Cardiac fibroblast (primary cell): ENCODE measurements around the gene BRD3.

ENCODE experiments used
- DNase-seq, 2 donors: peaks; one replicate each; pipeline versions ENCODE4 v3.0.0 to v3.0.0-alpha.2; 2010; ENCODE audit warnings: low read depth in 2 of 2
- H3K4me3 ChIP-seq, 2 donors: replicated peaks in 1 of 2; 1 replicate in 1 of 2; 2 replicates in 1 of 2; pipeline ENCODE4 v1.5.1; 2011; ENCODE audit warnings: low read depth in 2 of 2, low read length in 2 of 2, mild to moderate bottlenecking in 2 of 2, moderate library complexity in 1 of 2
- TF ChIP-seq, protein P1 (sequence below): IDR thresholded peaks from one replicate; pipeline ENCODE4 v1.5.1; 2011; ENCODE audit warnings: low read depth, mild to moderate bottlenecking, low read length, inconsistent platforms

BRD3 gene

DNA sequence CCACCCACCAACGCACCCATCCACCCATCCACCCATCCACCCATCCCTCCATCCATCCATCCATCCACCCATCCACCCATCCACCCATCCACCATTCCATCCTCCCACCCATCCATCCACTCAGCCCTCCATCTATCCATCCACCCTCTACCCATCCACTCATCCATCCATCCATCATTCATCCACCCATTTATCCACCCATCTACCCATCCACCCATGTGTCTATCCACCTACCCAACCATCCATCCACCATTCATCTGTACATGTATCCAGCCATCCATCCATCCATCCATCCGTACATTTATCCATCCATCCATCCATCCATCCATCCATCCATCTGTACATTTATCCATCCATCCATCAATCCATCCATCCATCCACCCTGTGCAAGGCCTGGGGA lies 64.6 kb downstream of the BRD3 start:
- TF ChIP-seq, protein P1, sequence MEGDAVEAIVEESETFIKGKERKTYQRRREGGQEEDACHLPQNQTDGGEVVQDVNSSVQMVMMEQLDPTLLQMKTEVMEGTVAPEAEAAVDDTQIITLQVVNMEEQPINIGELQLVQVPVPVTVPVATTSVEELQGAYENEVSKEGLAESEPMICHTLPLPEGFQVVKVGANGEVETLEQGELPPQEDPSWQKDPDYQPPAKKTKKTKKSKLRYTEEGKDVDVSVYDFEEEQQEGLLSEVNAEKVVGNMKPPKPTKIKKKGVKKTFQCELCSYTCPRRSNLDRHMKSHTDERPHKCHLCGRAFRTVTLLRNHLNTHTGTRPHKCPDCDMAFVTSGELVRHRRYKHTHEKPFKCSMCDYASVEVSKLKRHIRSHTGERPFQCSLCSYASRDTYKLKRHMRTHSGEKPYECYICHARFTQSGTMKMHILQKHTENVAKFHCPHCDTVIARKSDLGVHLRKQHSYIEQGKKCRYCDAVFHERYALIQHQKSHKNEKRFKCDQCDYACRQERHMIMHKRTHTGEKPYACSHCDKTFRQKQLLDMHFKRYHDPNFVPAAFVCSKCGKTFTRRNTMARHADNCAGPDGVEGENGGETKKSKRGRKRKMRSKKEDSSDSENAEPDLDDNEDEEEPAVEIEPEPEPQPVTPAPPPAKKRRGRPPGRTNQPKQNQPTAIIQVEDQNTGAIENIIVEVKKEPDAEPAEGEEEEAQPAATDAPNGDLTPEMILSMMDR: no peak
- no peak overlapping the region for H3K4me3 ChIP-seq
- no peak for DNase-seq

DNA sequence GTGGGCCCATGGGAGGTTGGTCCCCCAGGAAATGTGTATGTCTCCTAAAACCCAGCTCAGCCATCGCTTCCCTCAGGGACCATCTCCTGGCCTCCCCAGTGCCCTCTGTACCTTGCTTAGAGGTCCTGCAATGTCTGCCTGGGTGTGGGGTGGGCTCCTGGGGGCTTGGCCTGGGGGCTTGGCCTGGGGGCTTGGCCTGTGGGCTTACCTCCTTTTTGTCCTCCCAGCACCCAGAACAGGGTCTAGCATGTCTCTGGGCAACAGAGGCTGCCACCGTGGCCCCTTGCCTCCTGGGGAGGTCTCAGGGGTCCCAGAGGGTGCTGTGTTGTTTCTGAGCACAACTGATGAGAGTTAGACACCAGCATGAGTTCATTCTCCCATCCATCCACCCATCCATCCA lies 65.0 kb downstream of the BRD3 start:
- TF ChIP-seq, protein P1: no peak
- DNase-seq: no peak
- no peak overlapping the region for H3K4me3 ChIP-seq

DNA sequence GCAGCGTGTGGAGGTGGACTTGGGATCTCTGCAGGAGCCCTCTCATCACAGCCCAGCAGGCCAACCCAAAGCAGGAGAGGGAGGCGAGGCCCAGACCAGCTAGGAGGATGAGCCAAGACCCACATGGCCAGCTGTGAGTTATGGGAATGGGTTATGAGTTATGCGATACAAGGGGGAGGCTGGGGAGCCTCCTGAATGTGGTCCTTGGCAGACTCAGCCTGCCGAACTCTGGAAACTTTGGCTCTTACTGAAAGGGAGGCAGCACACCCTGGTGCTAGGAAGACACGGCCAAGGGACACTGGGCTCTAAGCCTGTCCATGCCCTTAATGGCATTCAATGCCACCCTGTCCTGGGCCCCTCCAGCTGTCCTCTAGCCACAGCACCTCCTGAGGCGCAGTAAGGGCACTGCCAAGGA lies 68.0 kb downstream of the BRD3 start:
- TF ChIP-seq, protein P1: no peak
- peak in 1 of 2 donors; percentile 22 for DNase-seq
- no peak overlapping the region for H3K4me3 ChIP-seq

DNA sequence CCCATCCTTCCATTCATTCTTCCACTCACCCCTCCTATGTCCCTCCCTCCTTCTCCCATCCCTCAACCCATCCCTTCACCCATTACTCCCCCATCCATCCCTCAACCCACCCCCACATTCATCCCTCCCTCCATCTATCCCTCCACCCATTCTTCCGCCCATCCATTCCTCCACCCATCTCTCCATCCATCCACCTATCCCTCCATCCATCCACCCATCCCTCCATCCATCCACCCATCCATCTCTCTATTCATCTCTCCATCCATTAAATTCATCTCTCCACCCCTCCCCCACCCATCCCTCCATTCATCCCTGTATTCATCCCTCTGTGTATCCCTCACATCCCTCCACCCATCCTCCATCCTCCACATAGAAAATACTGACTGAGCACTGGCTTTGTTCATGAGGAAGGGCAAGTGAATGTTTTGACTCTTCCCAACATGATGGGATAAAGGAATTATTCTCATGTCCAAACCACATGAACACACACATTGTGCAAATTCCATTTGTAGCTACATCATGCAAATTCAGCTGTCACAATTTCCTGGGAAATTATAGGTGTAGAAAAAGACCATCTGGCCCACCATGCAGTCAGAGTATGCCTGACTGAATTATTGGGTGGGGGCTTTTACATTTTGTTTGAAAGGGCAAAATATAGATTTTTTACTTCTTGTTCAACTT lies 68.8 kb downstream of the BRD3 start:
- no peak overlapping the region for H3K4me3 ChIP-seq
- DNase-seq: peak; percentile 22 to 36
- TF ChIP-seq, protein P1: no peak

DNA sequence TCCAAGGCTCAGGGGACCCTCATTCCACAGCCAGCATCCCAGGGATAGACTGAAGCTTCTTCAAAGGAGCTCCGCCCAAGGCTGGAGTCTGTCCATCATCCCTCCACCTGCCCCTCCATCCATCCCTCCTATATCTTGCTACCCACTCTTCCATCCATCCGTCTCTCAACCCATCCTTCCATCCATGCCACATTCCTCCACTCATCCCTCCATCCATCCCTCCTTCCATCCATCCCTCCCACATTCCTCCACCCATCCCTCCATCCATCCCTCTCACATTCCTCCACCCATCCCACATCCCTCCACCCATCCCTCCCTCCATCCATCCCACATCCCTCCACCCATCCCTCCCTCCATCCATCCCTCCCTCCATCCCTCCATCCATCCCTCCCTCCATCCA lies 70.2 kb downstream of the BRD3 start:
- H3K4me3 ChIP-seq: no peak overlapping the region
- no peak for DNase-seq
- TF ChIP-seq, protein P1: no peak

DNA sequence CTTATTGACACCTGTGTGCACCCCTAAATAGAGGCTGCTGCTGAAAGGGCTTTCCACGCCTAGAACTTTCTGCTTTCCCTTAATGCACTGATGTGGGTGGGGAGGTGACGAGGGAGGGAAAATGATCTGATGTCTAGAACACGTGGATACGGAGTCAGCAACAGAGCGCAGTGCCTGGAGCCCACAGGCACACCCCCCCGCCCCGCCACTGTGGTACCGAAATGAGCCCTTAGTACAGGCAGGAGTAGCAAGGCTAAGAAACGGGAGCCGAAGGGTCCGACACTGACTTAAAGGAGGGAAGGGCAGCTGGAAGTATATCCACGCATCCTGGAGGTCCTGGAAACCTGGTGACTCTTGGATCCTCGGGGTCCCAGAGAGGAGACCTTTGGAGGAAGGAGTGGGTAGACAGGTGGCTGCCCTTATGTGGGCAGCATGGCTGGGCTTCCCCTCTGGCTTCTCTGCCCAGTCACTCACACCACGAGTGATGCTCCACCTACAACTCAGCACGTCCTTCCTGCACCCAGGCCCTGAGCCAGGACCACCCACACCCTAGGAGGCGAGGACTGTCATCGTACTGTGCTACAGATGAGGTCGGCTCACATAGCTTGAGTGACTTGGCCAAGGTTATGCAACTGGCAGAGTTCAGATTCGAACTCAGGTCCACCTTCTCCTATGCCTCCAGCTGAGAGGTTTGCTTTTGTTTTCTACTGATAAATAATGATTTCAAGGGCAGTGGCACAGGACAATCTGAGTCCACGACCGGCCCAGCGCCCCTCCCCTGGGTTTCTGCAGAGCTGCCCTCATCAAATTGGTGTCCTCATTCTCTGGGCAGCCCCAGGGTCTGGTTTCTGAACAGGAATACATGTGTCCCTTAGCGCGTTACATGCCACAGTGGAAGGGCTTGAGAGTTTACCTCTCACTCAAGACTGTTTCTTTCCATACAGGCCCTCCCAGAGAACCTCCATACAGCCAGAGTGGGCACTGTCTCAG lies 71.0 kb downstream of the BRD3 start:
- TF ChIP-seq, protein P1: no peak
- DNase-seq: peak in 1 of 2 donors; percentile 12
- no peak overlapping the region for H3K4me3 ChIP-seq
